Stimulated activated CD4-positive, alpha-beta T cell treated with anti-CD3 and anti-CD28 coated beads, Interleukin-1b, Interleukin-23, amount 100 ng/mL, for 1 hour (primary cell): ENCODE data around the gene SLC5A3.

Experiments used
- DNase-seq, 2 donors: peaks; one replicate each; pipeline ENCODE4 v3.0.0-alpha.2; 2020; ENCODE audit warnings: low read depth in 2 of 2

Gene SLC5A3

GRCh38 chr21:34071683-34072082 lies 1.7 kb upstream of the SLC5A3 start:
- no peak for DNase-seq

- no peak for DNase-seq
Observed at GRCh38 chr21:34072145-34073031, 990 bp upstream of the SLC5A3 start.

GRCh38 chr21:34073749-34074282 lies 438 bp downstream of the SLC5A3 start:
- peak in 1 of 2 donors; percentile 6 for DNase-seq

- DNase-seq: no peak
Observed at GRCh38 chr21:34074283-34075090, 1.1 kb downstream of the SLC5A3 start.

- no peak for DNase-seq
Observed at GRCh38 chr21:34075091-34075425, 1.7 kb downstream of the SLC5A3 start.

- no peak for DNase-seq
Observed at GRCh38 chr21:34075760-34076660, 2.6 kb downstream of the SLC5A3 start.

GRCh38 chr21:34076835-34077234 lies 3.5 kb downstream of the SLC5A3 start:
- no peak for DNase-seq

- no peak for DNase-seq
Observed at GRCh38 chr21:34077888-34078287, 4.5 kb downstream of the SLC5A3 start.

- no peak for DNase-seq
Observed at GRCh38 chr21:34078915-34079314, 5.5 kb downstream of the SLC5A3 start.

GRCh38 chr21:34080710-34081109 lies 7.3 kb downstream of the SLC5A3 start:
- no peak for DNase-seq

- DNase-seq: no peak
Observed at GRCh38 chr21:34082769-34083168, 9.4 kb downstream of the SLC5A3 start.

- DNase-seq: no peak
Observed at GRCh38 chr21:34083357-34083756, 10.0 kb downstream of the SLC5A3 start.

GRCh38 chr21:34085129-34085528 lies 11.8 kb downstream of the SLC5A3 start:
- no peak for DNase-seq

GRCh38 chr21:34086887-34087306 lies 13.5 kb downstream of the SLC5A3 start:
- DNase-seq: no peak

GRCh38 chr21:34088752-34089151 lies 15.4 kb downstream of the SLC5A3 start:
- DNase-seq: no peak

GRCh38 chr21:34091032-34091431 lies 17.7 kb downstream of the SLC5A3 start:
- no peak for DNase-seq

GRCh38 chr21:34091607-34092006 lies 18.2 kb downstream of the SLC5A3 start:
- DNase-seq: no peak

- DNase-seq: no peak
Observed at GRCh38 chr21:34092262-34092921, 19.0 kb downstream of the SLC5A3 start.

- no peak for DNase-seq
Observed at GRCh38 chr21:34093083-34093482, 19.7 kb downstream of the SLC5A3 start.

GRCh38 chr21:34094949-34095348 lies 21.6 kb downstream of the SLC5A3 start:
- no peak for DNase-seq

- DNase-seq: no peak
Observed at GRCh38 chr21:34097442-34097841, 24.1 kb downstream of the SLC5A3 start.
